K562 (cell line): ENCODE results near the gene SUCO. TPM values are rescaled to one million over a fixed set of nuclear protein-coding genes. Genes with fewer than 3 reads are reported as not detected.

Experiments
- ATAC-seq: fragments of 200-7000 bp; cut with Tn5 transposase; 3 replicates; pipeline ENCODE4 v1.9.1; 2020; ENCODE audit warnings: moderate library complexity
- BruUV-seq: library from RNA; stranded (reverse); fragments of 400-500 nt; replicated peaks from 2 replicates; lab custom pipeline; 2021; lab: Mats Ljungman, UMichigan
- CTCF ChIA-PET: fragments of 300-600 bp; formaldehyde crosslinking; extraction: SDS; loops from one replicate; lab custom pipeline; 2021; ENCODE audit warnings: low intra/inter-chr PET ratio; lab: Yijun Ruan, JAX
- POLR2A ChIA-PET: fragments of 300-600, 350-650 bp; sonication (Branson Sonifier 250); formaldehyde crosslinking; extraction: SDS; loops from one replicate; lab custom pipeline; 2021; ENCODE audit warnings: antibody characterized with exemption, inconsistent platforms; lab: Yijun Ruan, JAX
- DNase-seq, 4 experiments: peaks; one replicate each; pipeline versions ENCODE4 v3.0.0 to v3.0.0-alpha.2; 2011 to 2018; ENCODE audit warnings: low spot score in 3 of 4, mixed read lengths in 3 of 4; ENCODE audit errors: extremely low read depth in 1 of 4
- FAIRE-seq: peaks from 2 replicates; lab custom pipeline; 2011; peaks lifted over from hg19 to GRCh38; lab: Jason Lieb, UNC
- H2AFZ ChIP-seq: 2 replicates; pipeline ENCODE4 v1.6.0; 2011; ENCODE audit warnings: low read depth, low read length, control low read depth, inconsistent platforms
- H3K27ac ChIP-seq: fragments of 200-600 bp; 3 replicates; pipeline ENCODE4 v1.8.0; 2011; ENCODE audit warnings: low read depth, mild to moderate bottlenecking, control low read depth, inconsistent platforms, low read length, moderate library complexity, mixed read lengths; ENCODE audit errors: extremely low read depth
- H3K27me3 ChIP-seq, 2 experiments: fragments of 300-600 bp in 1 of 2; 2 replicates in 1 of 2; 3 replicates in 1 of 2; pipeline versions ENCODE4 v1.6.0 to v1.8.0; 2011; ENCODE audit warnings: inconsistent platforms in 2 of 2, low read length in 2 of 2, mild to moderate bottlenecking in 1 of 2, mixed read lengths in 1 of 2, moderate library complexity in 1 of 2; ENCODE audit not compliant: control insufficient read depth in 2 of 2, insufficient read depth in 2 of 2
- H3K36me3 ChIP-seq: fragments of 300-600 bp; 3 replicates; pipeline ENCODE4 v1.8.0; 2011; ENCODE audit warnings: mild to moderate bottlenecking, low read length, inconsistent platforms; ENCODE audit not compliant: control insufficient read depth, insufficient read depth
- H3K4me1 ChIP-seq, 2 experiments: fragments of 200-600 bp in 1 of 2; replicated peaks in 1 of 2; 2 replicates in 1 of 2; 3 replicates in 1 of 2; pipeline versions ENCODE4 v1.5.1 to v1.8.0; 2011; ENCODE audit warnings: inconsistent platforms in 2 of 2, low read length in 2 of 2, mild to moderate bottlenecking in 1 of 2, mixed read lengths in 1 of 2, moderate library complexity in 1 of 2; ENCODE audit not compliant: control insufficient read depth in 2 of 2, insufficient read depth in 2 of 2
- H3K4me2 ChIP-seq: 2 replicates; pipeline ENCODE4 v1.6.1; 2011; ENCODE audit warnings: low read length, control low read depth, inconsistent platforms, mixed read lengths; ENCODE audit not compliant: insufficient read depth
- H3K4me3 ChIP-seq: fragments of 200-600 bp; sonication (generic), shearing (Covaris generic); 2 replicates; pipeline ENCODE4 v1.5.1; 2016; ENCODE audit warnings: control low read depth, inconsistent platforms
- H3K79me2 ChIP-seq: fragments of 200-600 bp; 3 replicates; pipeline ENCODE4 v1.8.0; 2011; ENCODE audit warnings: low read length, inconsistent platforms; ENCODE audit not compliant: control insufficient read depth, insufficient read depth
- H3K9ac ChIP-seq, 2 experiments: 2 replicates each; pipeline versions ENCODE4 v1.6.0 to v1.6.1; 2011; ENCODE audit warnings: low read depth in 2 of 2, low read length in 2 of 2, control low read depth in 1 of 2, inconsistent platforms in 1 of 2, mild to moderate bottlenecking in 1 of 2, mixed read lengths in 1 of 2; ENCODE audit not compliant: insufficient read depth in 1 of 2
- H3K9me1 ChIP-seq: one replicate; pipeline ENCODE4 v1.6.0; 2011; ENCODE audit warnings: inconsistent platforms, mild to moderate bottlenecking, low read length, moderate library complexity; ENCODE audit not compliant: control insufficient read depth, insufficient read depth
- H3K9me3 ChIP-seq: replicated peaks from 2 replicates; pipeline ENCODE4 v1.5.1; 2011; ENCODE audit warnings: low read depth, low read length, inconsistent platforms; ENCODE audit not compliant: control insufficient read depth, insufficient read depth
- H4K20me1 ChIP-seq: replicated peaks from 2 replicates; pipeline ENCODE4 v1.6.1; 2011; ENCODE audit warnings: low read length, inconsistent platforms, mixed read lengths; ENCODE audit not compliant: control insufficient read depth, insufficient read depth
- ELF4 ChIP-seq: fragments of 450-650 bp; formaldehyde crosslinking; IDR thresholded peaks from 2 replicates; pipeline ENCODE4 v1.4.0; 2022; ENCODE audit warnings: missing genetic modification characterization
- SMAD3 ChIP-seq: fragments of 450-650 bp; formaldehyde crosslinking; conservative IDR thresholded peaks from 2 replicates; pipeline ENCODE4 v1.4.0; 2020; ENCODE audit warnings: mild to moderate bottlenecking
- ZNF316 ChIP-seq: fragments of 450-650 bp; IDR thresholded peaks from 2 replicates; pipeline ENCODE4 v1.6.1; 2016
- WGBS: fragments of 100-300 bp; shearing (Covaris generic); methylation state at CpG from one replicate; pipeline ENCODE4 v1.1.6; 2016; ENCODE audit warnings: low coverage, mixed read lengths; ENCODE audit not compliant: insufficient coverage; ENCODE audit errors: missing lambda C conversion rate; 5-methylcytosine and 5-hydroxymethylcytosine counted together
- in situ Hi-C: fragments of 300-500 bp; cut with MboI; formaldehyde crosslinking; loops from 4 replicates; pipeline ENCODE4 v1.15.0; 2018; ENCODE audit warnings: inconsistent platforms, mixed read lengths
- intact Hi-C: fragments of 100-400 bp; cut with micrococcal nuclease; formaldehyde crosslinking; loops from 2 replicates; pipeline ENCODE4 v1.14.2; 2022
- polyA plus RNA-seq, 8 experiments: library from polyadenylated mRNA; depleted of rRNA in 4 of 8; stranded (reverse) in 5 of 8; unstranded in 3 of 8; fragments of >200 nt; fragmentation: Nextera tagmentation in 2 of 8; fragmentation: Illumina TruSeq in 1 of 8; extraction: Ambion mirVana in 2 of 8; extraction: Trizol in 1 of 8; gene quantifications; 2 replicates each; pipeline versions ENCODE4 v1.2.1 to v1.2.3, GENCODE V29; 2011 to 2014; ENCODE audit warnings: inconsistent platforms in 1 of 8, missing spikeins in 1 of 8
- total RNA-seq, 7 experiments: library from RNA; depleted of rRNA in 6 of 7; stranded (reverse); fragments of >200 nt in 6 of 7; fragmentation: Illumina TruSeq in 2 of 7; extraction: Trizol in 2 of 7; gene quantifications; 2 replicates each; pipeline versions ENCODE4 v1.2.1 to v1.2.3, GENCODE V29; 2011 to 2021; ENCODE audit warnings: low replicate concordance in 1 of 7
- TF ChIP-seq, protein P1 (sequence below): sonication (generic); formaldehyde crosslinking; IDR thresholded peaks from 2 replicates; pipeline ENCODE4 v1.8.0; 2023; ENCODE audit warnings: mild to moderate bottlenecking, missing genetic modification reagents

Gene SUCO
- total and polyA plus RNA-seq, 9 of the 15 experiments (the other 6 are each of a cell fraction or from before 2014, with no cell fraction given), result 2.5 to 20.6 (median 14.3) TPM

GRCh38 chr1:172602706-172603105 lies 69.8 kb downstream of the SUCO start:
- ATAC-seq (no peak), DNase-seq (no peak), FAIRE-seq (no peak)
- no peak overlapping the region for H3K27ac ChIP-seq
- ChIA-PET POLR2A (interaction anchor here (2.1 kb wide), 1 partner anchor 25 kb away, joined by 6 read pairs; no protein-coding TSS in a partner anchor), CTCF (no interaction called here)
- no peak overlapping the region for H3K9ac ChIP-seq
- intact Hi-C loops (no loop called here), in situ Hi-C loops (no loop called here)
- H3K79me2 ChIP-seq, result no peaks in the 10 kb centered on the region
- H3K36me3 ChIP-seq, result peaks cover 31% of the 10 kb centered on the region
- no peak overlapping the region for H3K4me3 ChIP-seq
- H3K9me1 ChIP-seq, result no peaks in the 10 kb centered on the region
- BruUV-seq, result no TSS peak
- no peaks in the 10 kb centered on the region for H3K27me3 ChIP-seq
- TF ChIP-seq ELF4, result no peak
- H3K9me3 ChIP-seq, result no peaks in the 10 kb centered on the region
- no peaks in the 10 kb centered on the region for H4K20me1 ChIP-seq
- no peak overlapping the region for H3K4me2 ChIP-seq
- H2AFZ ChIP-seq, result no peak overlapping the region
- peaks cover 3% of the 10 kb centered on the region in 2 experiments; a peak in 2 of 5 replicates for H3K4me1 ChIP-seq

- no peak for FAIRE-seq
- TF ChIP-seq, protein P1, sequence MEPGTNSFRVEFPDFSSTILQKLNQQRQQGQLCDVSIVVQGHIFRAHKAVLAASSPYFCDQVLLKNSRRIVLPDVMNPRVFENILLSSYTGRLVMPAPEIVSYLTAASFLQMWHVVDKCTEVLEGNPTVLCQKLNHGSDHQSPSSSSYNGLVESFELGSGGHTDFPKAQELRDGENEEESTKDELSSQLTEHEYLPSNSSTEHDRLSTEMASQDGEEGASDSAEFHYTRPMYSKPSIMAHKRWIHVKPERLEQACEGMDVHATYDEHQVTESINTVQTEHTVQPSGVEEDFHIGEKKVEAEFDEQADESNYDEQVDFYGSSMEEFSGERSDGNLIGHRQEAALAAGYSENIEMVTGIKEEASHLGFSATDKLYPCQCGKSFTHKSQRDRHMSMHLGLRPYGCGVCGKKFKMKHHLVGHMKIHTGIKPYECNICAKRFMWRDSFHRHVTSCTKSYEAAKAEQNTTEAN (CRISPR knock-in tag), result no peak
- no peak for TF ChIP-seq SMAD3 (CRISPR knock-in tag)
- peak; percentile 19; the same call in 1 of the 2 replicates for TF ChIP-seq ZNF316
- H3K4me3 ChIP-seq, result no peak overlapping the region
- WGBS, result 81% methylated on average over 4 of the region's 4 CpGs
- no peaks in the 10 kb centered on the region for H3K27me3 ChIP-seq
- ChIA-PET CTCF (no interaction called here), POLR2A (interaction anchor here (2.1 kb wide), 1 partner anchor 24 kb away, joined by 6 read pairs; no protein-coding TSS in a partner anchor)
- H3K9me1 ChIP-seq, result no peaks in the 10 kb centered on the region
- H3K9me3 ChIP-seq, result no peaks in the 10 kb centered on the region
- no peaks in the 10 kb centered on the region for H4K20me1 ChIP-seq
- in situ Hi-C loops, result no loop called here
- H2AFZ ChIP-seq, result no peak overlapping the region
- H3K36me3 ChIP-seq, result peaks cover 23% of the 10 kb centered on the region
- BruUV-seq, result no TSS peak
- H3K79me2 ChIP-seq, result no peaks in the 10 kb centered on the region
- ATAC-seq, result no peak
- no peak overlapping the region for H3K27ac ChIP-seq
- H3K4me2 ChIP-seq, result no peak overlapping the region
- intact Hi-C loops, result no loop called here
- no peak overlapping the region for H3K9ac ChIP-seq
- no peak for DNase-seq
- peaks cover 3 to 8% of the 10 kb centered on the region in 2 experiments; a peak in 3 of 5 replicates for H3K4me1 ChIP-seq
Observed at GRCh38 chr1:172603816-172604215, 70.9 kb downstream of the SUCO start.
